Dendritic cell treated with granulocyte-macrophage colony-stimulating factor and Interleukin-4, amounts not matched to agents 40 ng/mL and 50 ng/mL, for 4 days (primary cell): Measurements from ENCODE around the gene STAB2.

Experiments used
- H3K27ac Mint-ChIP-seq: one replicate; pipeline ENCODE4 v1.8.0; 2022; ENCODE audit warnings: mild to moderate bottlenecking, mixed read lengths
- H3K27me3 Mint-ChIP-seq: one replicate; pipeline ENCODE4 v1.8.0; 2022; ENCODE audit warnings: mild to moderate bottlenecking, mixed read lengths
- H3K36me3 Mint-ChIP-seq: one replicate; pipeline ENCODE4 v1.8.0; 2022; ENCODE audit warnings: low read depth, mixed read lengths
- H3K4me1 Mint-ChIP-seq: one replicate; pipeline ENCODE4 v1.8.0; 2022; ENCODE audit warnings: low read depth, mixed read lengths
- H3K4me3 Mint-ChIP-seq: one replicate; pipeline ENCODE4 v1.8.0; 2022; ENCODE audit warnings: mild to moderate bottlenecking, moderate library complexity, mixed read lengths
- H3K9me3 Mint-ChIP-seq: one replicate; pipeline ENCODE4 v1.8.0; 2022; ENCODE audit warnings: mixed read lengths
- intact Hi-C: fragments of 100-400 bp; cut with micrococcal nuclease; formaldehyde crosslinking; loops from one replicate; pipeline ENCODE4 v1.15.0; 2022

STAB2 gene

DNA sequence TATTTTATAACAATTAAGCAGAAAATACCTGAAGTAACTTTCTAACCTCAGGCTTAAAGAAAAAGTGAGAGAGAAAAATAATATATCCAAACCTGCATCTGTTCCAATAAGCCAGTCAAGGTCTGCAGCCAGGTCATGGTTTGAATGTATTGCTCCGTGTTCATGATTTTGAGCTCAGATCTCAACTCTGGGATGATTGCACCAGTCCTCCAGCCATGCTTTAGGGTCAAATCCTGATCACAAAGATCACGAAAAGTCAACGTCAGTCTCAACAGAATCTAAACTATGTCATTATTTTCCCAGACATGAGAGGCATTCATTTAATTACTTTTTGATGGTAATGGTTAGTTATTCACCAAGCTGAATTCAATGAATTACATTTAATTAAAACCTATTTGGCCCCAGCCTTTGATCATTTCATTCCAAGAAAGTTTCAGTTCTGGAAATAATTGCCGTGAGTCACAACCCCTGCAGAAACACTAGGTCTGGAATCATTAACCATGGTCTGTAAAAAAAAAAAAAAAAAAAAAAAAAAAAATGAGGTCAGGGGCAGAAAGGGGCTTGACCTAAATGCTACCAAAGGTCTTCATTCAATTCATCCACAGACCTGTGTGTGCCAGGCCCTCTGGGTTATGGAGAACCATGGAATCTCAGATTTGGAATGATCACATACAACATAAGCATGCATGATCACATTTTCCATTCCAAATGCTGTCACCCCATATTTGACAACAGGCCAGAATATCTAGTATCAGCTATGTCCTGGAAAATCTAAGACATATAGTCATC is 198.4 kb downstream of the STAB2 start:
- no peaks in the 10 kb centered on the region for H3K4me1 Mint-ChIP-seq
- H3K27me3 Mint-ChIP-seq, result no peaks in the 10 kb centered on the region
- no peak overlapping the region for H3K4me3 Mint-ChIP-seq
- no peaks in the 10 kb centered on the region for H3K9me3 Mint-ChIP-seq
- intact Hi-C loops, result no loop called here
- no peak overlapping the region for H3K27ac Mint-ChIP-seq
- peaks cover 33% of the 10 kb centered on the region for H3K36me3 Mint-ChIP-seq

DNA sequence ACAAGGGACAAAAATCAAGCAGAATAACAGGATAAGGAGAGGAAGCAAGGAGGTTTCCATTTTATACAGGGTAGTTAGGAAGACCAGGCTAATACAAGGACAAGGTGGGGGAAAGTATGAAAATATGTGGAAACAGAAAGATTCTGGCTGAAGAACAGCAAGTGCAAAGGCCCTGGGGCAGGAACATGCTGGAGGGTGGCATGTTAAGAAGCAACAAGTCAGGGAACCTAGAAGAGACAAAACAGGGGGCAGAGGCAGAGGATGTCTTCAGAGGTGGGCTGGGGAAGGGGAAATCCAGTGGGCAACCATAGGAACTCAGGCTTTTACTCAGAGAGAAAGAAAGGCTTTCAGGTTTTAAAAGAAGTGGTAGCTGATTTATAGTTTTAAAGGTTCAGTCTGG is 199.1 kb downstream of the STAB2 start:
- H3K36me3 Mint-ChIP-seq, result peaks cover 32% of the 10 kb centered on the region
- intact Hi-C loops, result no loop called here

DNA sequence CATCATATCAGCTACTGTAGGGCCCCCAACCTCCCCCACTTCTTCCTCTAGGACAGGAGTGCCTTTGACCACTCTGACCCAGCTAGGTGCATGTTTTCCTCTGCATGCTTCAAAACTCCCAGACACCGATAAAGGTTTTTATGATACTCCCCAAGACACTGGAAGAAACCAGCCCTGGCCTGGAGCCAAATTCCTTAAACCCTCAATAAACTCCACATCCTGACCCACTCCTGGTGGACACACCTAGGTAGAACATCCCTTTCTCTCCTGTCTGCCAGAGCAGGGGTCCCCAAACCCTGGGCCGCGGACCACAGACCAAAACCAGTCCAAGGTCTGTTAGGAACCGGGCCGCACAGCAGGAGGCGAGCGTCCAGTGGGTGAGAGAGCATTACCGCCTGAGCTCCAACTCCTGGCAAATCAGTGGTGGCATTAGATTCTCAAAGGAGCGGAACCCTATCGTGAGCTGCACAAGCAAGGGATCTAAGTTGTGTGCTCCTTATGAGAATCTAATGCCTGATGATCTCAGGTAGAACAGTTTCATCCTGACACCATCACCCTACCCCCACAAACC is 204.4 kb downstream of the STAB2 start:
- H3K27ac Mint-ChIP-seq, result no peak overlapping the region
- H3K36me3 Mint-ChIP-seq, result peaks cover 25% of the 10 kb centered on the region
- intact Hi-C loops, result no loop called here
- H3K9me3 Mint-ChIP-seq, result no peaks in the 10 kb centered on the region
- no peaks in the 10 kb centered on the region for H3K27me3 Mint-ChIP-seq
- H3K4me3 Mint-ChIP-seq, result no peak overlapping the region
- H3K4me1 Mint-ChIP-seq, result no peaks in the 10 kb centered on the region

More for the DNA sequence above, 199.1 kb downstream of the STAB2 start:
- no peaks in the 10 kb centered on the region for H3K27me3 Mint-ChIP-seq
- no peaks in the 10 kb centered on the region for H3K9me3 Mint-ChIP-seq
- H3K27ac Mint-ChIP-seq, result no peak overlapping the region
- H3K4me1 Mint-ChIP-seq, result no peaks in the 10 kb centered on the region
- no peak overlapping the region for H3K4me3 Mint-ChIP-seq

DNA sequence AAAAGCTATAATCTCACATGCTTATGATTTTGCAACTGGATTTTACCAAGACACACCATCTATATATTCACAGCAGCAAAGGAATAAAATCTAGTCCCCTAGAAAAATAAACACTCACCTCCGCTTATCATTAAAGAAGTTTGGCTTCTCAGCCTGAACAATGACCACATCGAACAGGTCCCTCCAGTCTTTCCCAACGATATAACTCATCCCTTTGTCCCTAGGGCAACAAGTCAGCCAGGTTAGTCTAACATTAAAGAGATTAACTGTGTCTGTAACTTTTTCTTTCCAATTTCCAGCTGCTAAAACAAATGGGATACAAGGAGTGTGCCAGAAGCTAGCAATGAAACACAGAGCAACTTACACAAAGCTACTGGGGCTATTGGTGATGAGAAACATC is 206.0 kb downstream of the STAB2 start:
- intact Hi-C loops, result no loop called here

DNA sequence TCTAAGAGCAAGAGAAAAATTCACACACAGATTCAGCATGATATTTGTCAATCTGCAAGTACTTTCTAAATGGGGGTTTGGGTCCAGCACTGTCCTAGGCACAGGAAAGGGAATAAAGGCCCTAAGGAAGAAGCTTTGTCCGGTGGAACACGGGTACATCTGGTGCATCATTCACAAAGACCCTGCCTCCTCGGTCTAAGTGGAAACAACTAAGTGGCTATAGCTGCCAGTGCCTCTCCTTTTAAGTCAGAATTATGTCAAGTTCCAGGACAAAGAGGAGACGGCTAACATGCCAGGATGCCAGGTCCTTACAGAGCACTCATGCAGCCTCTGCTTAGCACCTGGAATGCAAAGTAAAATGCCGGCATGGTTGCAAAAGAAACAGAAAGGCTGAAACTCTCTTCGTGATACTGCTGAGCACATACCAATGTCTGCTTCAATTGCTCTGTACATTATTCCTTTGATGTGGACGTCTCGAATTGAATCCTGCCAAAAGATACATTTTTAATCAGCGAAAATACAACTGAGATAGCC is 206.5 kb downstream of the STAB2 start:
- no peak overlapping the region for H3K27ac Mint-ChIP-seq
- no peaks in the 10 kb centered on the region for H3K9me3 Mint-ChIP-seq
- peaks cover 32% of the 10 kb centered on the region for H3K36me3 Mint-ChIP-seq
- no peak overlapping the region for H3K4me3 Mint-ChIP-seq
- no peaks in the 10 kb centered on the region for H3K27me3 Mint-ChIP-seq
- intact Hi-C loops, result no loop called here
- H3K4me1 Mint-ChIP-seq, result no peaks in the 10 kb centered on the region

More for the DNA sequence above, 206.0 kb downstream of the STAB2 start:
- Mint-ChIP-seq H3K27ac (no peak overlapping the region), H3K4me3 (no peak overlapping the region), H3K4me1 (no peaks in the 10 kb centered on the region), H3K36me3 (peaks cover 32% of the 10 kb centered on the region), H3K27me3 (no peaks in the 10 kb centered on the region), H3K9me3 (no peaks in the 10 kb centered on the region)

DNA sequence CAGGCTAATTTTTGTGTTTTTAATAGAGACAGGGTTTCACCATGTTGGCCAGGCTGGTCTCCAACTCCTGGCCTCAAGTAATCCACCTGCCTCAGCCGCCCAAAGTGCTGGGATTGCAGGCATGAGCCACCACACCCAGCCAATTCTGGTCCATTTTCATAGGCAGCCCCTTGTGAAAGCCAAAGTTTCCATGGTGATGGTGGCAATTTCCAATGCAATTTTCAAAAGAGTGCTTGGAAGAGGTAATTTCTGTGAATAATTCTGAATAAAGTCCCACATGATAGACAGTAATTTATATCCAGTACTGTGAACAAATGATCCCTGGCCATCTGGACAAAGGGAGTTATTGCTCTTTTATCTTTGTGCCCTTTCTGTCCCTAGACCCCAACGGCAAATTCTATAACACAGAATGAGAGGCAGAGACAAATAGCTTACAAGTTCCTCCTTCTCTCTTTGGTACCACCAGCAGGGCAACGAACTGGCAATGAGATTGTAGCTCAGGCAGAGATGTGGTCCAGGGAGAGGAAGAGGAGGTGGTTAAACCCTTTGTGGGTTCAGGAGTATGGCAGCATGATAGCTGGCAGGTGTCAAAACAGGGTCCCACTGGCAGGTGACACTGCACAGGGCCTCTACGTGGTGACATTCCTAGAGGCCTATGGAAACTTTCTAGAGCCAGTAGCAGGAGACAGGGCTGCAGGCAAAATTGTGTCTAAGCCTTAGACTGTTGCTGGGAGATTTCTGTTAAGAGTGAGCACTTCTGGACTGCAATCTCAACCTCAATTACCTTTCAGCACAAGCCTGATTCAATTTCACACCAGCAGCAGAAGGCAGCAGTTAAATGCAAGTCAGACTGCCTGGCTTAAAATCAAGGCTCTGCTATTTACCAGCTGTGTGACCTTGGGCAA is 207.5 kb downstream of the STAB2 start:
- Mint-ChIP-seq H3K36me3 (peaks cover 32% of the 10 kb centered on the region), H3K27ac (no peak overlapping the region), H3K4me1 (peaks cover 4% of the 10 kb centered on the region), H3K9me3 (peaks cover 6% of the 10 kb centered on the region), H3K27me3 (no peaks in the 10 kb centered on the region), H3K4me3 (no peak overlapping the region)
- intact Hi-C loops, result no loop called here

DNA sequence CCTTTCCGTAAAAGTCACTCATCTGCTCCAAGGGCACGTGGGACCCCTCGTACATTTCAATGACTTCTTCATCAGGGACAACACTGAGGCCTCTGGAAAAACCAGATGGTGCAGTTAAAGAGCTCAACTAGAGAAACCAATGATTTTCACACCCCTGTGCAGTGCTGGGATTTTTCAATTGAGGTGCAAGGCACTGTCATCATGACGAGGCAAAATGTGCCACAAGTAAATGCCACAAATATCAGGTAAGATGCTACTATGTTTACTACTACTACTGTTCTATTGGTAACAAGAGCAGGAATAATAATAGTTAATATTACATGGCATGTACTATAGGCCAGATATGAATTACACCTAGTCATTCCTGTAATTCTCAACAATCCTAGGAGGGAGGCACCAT is 211.5 kb downstream of the STAB2 start:
- intact Hi-C loops, result no loop called here
- Mint-ChIP-seq H3K4me1 (peaks cover 35% of the 10 kb centered on the region), H3K27me3 (peaks cover 1% of the 10 kb centered on the region), H3K4me3 (no peak overlapping the region), H3K36me3 (peaks cover 13% of the 10 kb centered on the region), H3K27ac (no peak overlapping the region), H3K9me3 (peaks cover 8% of the 10 kb centered on the region)

DNA sequence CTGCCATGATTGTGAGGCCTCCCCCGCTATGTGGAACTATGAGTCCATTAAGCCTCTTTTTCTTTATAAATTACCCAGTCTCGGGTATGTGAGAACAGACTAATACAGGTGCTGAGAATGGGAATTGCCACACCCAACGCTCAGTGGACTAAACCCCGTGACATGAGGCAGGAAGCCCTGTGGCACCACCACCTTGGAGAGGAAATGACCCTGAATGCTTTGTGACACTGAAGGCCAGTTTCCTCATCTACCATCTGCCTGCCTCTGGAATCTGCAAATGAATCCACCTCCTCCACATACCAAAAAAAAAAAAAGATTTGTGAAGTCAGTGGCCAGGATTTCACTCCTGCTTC is 212.4 kb downstream of the STAB2 start:
- no peak overlapping the region for H3K4me3 Mint-ChIP-seq
- H3K4me1 Mint-ChIP-seq, result peaks cover 41% of the 10 kb centered on the region
- H3K27me3 Mint-ChIP-seq, result peaks cover 1% of the 10 kb centered on the region
- peaks cover 13% of the 10 kb centered on the region for H3K36me3 Mint-ChIP-seq
- no peak overlapping the region for H3K27ac Mint-ChIP-seq
- intact Hi-C loops, result no loop called here
- peaks cover 8% of the 10 kb centered on the region for H3K9me3 Mint-ChIP-seq

DNA sequence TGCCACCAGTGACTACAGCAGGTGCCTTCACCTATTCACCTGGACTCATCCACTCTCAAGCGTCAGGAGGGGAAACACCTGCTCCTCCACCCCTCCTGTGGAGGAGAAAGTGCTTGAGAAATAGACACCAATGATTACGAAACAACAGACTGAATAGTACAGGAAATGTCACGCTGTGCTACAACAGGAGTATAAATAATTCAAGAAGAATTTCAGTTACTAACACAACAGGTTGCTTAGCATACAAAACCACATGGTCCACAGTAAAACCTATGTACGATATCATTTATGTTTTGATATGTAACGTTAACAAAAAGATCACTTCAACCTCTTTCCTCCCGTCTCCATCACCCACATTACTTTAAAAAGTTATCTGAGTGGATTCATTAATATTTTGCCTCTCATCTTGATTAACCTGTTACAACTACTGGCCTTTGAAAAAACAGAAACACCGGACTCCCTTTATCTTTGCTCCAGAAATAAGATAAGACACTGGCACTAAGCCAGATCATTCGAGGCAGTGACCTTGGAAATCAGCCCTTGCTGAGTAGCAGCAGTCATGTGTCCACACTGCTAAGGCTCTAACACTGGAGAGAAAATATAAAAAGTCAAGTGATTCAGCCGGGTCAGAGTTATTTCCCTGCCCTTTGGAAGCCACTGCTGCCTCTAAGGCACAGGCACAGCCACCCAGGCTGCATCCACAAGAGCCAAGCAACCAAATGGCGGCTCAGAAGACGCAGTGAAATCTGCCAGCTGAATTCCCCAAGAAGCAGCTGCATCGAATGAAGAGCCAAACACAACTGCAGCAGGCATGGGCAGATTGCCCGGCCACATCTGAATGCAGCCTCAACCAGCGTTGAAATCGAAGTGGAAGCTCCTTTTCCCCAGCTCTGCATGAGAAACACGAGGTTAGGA is 213.0 kb downstream of the STAB2 start:
- no peak overlapping the region for H3K4me3 Mint-ChIP-seq
- intact Hi-C loops, result no loop called here
- H3K27ac Mint-ChIP-seq, result no peak overlapping the region
- H3K9me3 Mint-ChIP-seq, result peaks cover 8% of the 10 kb centered on the region
- H3K36me3 Mint-ChIP-seq, result peaks cover 13% of the 10 kb centered on the region
- peaks cover 1% of the 10 kb centered on the region for H3K27me3 Mint-ChIP-seq
- H3K4me1 Mint-ChIP-seq, result peaks cover 46% of the 10 kb centered on the region

DNA sequence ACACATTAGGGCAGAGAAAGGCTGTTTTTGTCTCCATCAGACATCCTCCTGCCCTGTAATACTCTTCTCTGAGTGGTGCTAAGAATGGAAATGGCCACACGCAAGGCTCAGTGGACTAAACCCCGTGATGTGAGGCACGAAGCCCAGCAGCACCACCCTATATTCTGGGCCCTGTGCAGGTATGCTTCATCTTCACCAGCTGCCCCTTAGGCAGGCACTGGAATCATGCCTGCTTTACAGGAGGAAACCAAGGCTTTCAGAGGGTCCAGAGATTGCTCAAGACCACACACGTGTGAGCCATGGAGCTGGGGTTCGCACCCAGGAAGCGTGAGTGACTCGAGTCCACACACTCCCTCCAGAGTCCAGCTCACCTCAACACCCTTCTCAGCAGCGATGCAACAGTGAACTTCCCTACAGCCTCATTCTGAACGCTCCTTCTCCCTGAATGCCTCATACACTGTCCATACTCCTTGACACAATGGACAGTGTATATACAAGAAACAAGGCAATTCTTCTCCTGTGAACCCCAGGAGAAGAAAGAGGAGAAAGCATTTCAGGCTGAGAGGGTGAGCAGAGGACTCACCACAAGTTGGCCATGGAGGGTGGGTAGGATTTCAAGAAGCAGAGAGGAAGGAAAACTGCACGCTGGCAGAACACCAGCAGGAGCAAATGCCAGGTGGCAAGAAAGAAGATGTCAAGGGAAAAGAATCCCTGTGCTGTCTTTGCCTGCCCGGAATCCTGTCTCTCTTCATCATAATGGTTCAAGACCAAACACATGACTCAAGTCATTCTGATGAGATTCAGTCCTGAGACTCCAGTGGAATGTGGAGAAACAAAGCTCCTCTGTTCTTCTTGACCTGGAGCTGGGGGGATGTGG is 214.9 kb downstream of the STAB2 start:
- intact Hi-C loops, result no loop called here
- Mint-ChIP-seq H3K27me3 (peaks cover 1% of the 10 kb centered on the region), H3K36me3 (peaks cover 7% of the 10 kb centered on the region), H3K4me3 (no peak overlapping the region), H3K4me1 (peaks cover 62% of the 10 kb centered on the region), H3K9me3 (peaks cover 8% of the 10 kb centered on the region), H3K27ac (no peak overlapping the region)

DNA sequence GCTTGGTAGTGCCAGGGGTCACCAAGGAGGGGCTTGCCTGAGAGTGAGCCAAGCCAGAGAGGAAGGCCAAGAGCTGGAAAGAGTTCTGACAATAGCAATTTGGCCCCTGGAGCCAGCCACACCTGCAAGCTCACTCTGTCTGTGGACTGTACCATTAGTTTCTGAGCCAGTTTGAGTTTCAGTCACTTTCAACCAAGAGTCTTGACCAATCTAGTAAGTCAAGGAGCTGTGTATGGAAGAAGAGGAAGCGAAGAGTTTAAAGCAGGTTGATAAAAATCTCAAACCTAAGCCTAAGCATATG is 215.5 kb downstream of the STAB2 start:
- Mint-ChIP-seq H3K36me3 (peaks cover 5% of the 10 kb centered on the region), H3K27ac (no peak overlapping the region), H3K4me1 (peaks cover 68% of the 10 kb centered on the region), H3K27me3 (peaks cover 1% of the 10 kb centered on the region), H3K9me3 (peaks cover 8% of the 10 kb centered on the region), H3K4me3 (no peak overlapping the region)
- intact Hi-C loops, result no loop called here

DNA sequence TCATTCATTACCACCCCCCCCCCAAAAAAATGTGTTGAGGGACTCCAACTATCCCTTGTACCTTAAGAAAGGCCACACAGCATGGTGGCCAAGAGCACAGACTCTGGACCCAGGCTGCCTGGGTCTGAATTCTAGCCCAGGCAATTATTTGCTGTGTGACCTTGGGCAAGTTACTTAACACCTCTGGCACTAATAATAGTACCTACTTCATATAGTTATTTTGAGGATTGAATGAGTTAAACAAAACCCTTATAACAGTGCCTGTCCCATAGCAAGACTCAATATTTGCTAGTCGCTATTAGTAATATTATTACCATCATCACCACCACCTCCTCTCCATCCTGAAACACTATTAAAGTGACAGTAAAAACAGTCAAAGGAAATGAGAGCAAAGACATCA is 216.8 kb downstream of the STAB2 start:
- Mint-ChIP-seq H3K36me3 (peaks cover 5% of the 10 kb centered on the region), H3K4me3 (no peak overlapping the region), H3K4me1 (peaks cover 77% of the 10 kb centered on the region), H3K27me3 (peaks cover 1% of the 10 kb centered on the region), H3K9me3 (peaks cover 8% of the 10 kb centered on the region), H3K27ac (no peak overlapping the region)
- intact Hi-C loops, result no loop called here
